OCI-LY1 (cell line): ENCODE results near the gene OLFML1.

Experiments
- EZH2 ChIP-seq: fragments of 200-600 bp; sonication (generic), shearing (Covaris generic); IDR thresholded peaks from 2 replicates; pipeline ENCODE4 v1.8.0; 2017; ENCODE audit warnings: borderline replicate concordance, mixed run types, mild to moderate bottlenecking, antibody characterized with exemption, low read length, moderate library complexity, mixed read lengths
- TF ChIP-seq, protein P1 (sequence below): fragments of 200-600 bp; sonication (generic), shearing (Covaris generic); IDR thresholded peaks from 2 replicates; pipeline ENCODE4 v1.5.1; 2017; ENCODE audit warnings: mild to moderate bottlenecking, antibody characterized with exemption, low read length, moderate library complexity, mixed read lengths

DNA sequence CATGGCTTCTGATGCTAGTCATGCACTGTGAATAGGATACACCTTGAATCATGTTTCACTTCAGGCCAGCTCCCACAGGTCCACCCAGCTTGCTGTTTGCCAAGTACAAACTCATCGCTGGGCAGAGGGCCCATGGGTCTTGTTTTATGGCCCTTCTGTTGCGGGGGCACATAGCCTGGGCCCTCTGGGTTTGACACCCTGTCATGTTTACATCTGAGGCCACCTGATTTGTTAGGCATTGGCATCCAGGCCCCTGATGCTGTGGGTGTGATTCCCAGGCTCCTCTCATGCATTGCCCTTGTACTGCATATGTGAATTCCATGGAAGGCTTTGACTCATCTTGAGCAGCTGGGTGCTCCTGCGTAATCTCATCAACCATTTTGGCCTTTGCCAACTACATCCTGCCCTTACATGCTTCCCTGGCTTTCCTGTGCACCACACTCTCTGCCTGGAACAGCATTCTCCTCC is 61.1 kb downstream of the OLFML1 start:
- TF ChIP-seq, protein P1, sequence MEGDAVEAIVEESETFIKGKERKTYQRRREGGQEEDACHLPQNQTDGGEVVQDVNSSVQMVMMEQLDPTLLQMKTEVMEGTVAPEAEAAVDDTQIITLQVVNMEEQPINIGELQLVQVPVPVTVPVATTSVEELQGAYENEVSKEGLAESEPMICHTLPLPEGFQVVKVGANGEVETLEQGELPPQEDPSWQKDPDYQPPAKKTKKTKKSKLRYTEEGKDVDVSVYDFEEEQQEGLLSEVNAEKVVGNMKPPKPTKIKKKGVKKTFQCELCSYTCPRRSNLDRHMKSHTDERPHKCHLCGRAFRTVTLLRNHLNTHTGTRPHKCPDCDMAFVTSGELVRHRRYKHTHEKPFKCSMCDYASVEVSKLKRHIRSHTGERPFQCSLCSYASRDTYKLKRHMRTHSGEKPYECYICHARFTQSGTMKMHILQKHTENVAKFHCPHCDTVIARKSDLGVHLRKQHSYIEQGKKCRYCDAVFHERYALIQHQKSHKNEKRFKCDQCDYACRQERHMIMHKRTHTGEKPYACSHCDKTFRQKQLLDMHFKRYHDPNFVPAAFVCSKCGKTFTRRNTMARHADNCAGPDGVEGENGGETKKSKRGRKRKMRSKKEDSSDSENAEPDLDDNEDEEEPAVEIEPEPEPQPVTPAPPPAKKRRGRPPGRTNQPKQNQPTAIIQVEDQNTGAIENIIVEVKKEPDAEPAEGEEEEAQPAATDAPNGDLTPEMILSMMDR: no peak
- TF ChIP-seq EZH2: no peak
